Activated CD4-positive, alpha-beta T cell treated with anti-CD3 and anti-CD28 coated beads, Interleukin-2, Interleukin-6, amounts not matched to agents 100 ng/mL and 50 ng/mL, durations not matched to agents 16 hours and 8 hours (primary cell): Measurements from ENCODE around the gene UBR3.
"Not testable (repeated sequence)": the region's sequence is repeated elsewhere in the genome, so short reads cannot be mapped to it uniquely, and the experiment has no call there.

Source experiments
- DNase-seq: peaks from one replicate; pipeline ENCODE4 v3.0.0-alpha.2; 2020

Gene UBR3

DNA sequence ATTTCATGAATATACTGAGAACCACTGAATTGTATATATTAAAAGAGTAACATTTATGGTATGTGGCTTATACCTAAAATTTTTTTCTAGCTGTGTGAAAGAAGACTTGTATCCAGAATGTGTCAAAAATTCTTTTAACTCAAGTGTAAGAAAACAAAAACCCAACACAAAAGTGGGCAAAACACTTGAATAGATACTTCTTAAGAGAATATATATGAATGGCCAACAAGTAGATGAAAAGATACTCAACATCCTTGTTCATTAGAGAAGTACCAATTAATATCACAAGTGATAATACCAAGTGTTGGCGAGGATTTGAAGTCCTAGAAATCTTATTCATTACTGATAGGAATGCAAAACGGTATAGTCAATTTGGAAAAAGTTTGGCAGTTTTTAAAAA lies 243.5 kb downstream of the UBR3 start:
- DNase-seq = no peak

DNA sequence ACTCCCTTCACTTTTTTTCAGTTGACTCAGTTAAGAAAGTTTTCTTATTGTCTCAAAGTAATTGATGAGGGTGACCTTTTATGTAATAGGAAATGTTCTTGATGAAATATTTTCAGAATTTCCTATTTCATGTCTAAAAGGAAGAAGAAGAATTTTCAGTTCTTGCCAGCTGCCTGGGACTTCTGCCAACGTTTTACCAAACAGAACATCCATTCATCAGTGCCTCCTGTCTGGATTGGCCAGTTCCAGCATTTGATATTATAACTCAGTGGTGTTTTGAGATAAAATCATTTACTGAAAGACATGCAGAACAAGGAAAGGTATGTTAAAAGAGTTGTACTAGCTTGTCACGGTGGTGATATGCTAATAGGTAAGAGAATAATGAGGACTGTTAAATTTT lies 246.0 kb downstream of the UBR3 start:
- no peak for DNase-seq

DNA sequence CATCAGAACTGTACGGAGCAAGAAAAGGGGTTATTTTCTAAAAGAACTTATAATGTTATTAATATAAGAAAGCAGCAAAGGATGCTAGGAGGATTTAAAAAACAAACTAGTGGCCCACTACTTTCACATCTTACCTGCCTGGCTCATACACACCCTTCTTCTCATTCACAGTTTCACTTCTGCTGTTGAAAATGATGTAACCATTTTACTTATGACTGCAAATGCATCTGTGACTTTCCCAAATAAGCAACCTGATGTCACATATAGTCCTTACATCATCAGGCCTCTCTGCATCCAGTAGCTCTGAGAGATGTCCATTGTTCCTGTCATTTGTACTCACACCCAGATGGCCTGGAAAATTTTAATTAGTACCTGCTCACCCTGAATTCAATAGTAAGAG lies 248.9 kb downstream of the UBR3 start:
- DNase-seq = no peak

DNA sequence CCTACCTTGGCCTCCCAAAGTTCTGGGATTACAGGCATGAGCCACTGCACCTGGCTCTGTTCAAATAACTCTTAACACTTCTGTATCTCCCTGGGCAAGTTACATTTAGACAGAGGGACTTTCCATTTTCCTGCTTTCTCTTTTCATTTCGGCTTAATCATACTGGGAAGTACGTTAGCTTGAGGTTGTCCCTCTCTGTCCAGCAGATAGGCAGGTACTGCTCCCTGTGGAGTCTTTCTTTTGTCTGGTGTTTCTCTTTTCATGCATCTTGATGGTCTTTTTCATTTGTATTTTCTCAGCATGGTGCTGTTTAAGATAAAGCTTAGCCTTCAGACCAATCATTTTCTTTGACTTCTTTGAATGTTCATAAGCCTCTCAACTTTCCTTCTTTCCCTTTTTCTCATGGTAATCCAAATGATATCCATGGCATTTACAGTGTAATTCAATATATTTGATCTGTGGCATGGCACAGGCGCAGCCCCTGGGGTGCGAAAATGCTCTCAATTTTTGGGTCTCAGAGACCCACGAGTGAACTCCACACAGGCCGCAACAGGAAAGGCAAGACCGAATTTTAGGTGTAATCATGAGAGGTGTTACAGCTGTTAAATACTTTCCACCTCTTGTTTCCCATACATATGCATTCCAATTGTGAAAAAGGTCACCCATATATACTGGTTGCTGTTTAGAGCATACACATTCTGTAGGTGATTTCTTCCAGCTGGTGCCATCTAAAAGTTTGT lies 250.7 kb downstream of the UBR3 start:
- DNase-seq = no peak

DNA sequence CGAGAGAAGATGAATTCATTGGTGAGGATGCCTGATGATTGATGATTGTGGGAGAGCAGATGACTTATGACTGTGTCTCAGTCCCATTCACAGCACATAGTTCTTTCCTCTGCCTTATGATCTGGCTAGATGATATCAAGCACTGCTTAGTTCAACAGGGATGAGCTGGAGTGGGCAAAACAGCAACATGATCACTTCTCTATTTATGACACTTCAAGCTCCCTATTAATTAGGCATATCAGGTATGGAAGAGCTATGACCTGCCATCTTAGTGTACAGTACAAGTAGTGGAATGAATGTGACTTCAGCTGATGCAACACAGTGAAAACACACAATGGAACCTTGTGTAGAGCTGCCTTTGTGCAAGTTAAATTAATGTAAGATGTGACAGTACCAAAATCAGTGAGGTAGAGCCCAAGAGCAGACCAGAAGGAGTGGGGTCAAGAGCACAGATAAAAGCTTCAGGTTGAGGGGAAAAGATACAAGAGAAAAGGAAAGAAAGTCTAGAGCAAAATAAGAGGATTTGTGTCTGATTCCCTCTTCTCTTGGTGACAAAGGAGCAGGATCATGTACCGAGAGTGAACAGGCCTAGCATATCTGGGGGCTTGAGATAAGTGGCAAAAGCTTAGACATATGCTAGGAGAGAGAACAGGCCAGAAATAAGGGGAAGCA lies 257.7 kb downstream of the UBR3 start:
- DNase-seq = no peak

DNA sequence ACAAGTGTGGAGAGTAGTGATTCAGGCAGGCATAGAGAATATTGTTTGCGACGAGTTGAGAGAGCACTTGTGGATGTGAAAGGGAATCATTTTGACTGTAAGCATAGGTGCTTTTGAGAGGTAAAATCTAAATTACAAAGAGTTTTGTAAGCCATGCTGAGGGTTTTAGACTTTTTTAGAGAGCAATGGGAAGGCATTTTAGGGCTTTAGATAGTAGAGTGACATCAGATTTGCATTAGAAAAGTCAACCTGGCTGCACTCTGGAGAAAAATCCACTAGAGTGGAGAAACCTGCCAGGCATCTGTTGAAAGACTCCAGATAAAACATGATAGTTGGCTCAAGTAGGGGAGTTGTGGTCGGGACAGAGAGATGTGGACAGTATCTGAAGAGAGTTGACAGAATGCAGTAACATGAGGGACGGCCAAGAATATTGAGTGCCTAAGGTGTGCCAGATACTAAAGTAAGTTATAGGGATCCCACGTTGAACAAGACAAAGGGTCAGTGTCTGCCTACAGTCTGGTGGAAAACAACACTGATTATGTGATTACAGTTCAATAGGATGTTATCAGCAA lies 258.9 kb downstream of the UBR3 start:
- no peak for DNase-seq

DNA sequence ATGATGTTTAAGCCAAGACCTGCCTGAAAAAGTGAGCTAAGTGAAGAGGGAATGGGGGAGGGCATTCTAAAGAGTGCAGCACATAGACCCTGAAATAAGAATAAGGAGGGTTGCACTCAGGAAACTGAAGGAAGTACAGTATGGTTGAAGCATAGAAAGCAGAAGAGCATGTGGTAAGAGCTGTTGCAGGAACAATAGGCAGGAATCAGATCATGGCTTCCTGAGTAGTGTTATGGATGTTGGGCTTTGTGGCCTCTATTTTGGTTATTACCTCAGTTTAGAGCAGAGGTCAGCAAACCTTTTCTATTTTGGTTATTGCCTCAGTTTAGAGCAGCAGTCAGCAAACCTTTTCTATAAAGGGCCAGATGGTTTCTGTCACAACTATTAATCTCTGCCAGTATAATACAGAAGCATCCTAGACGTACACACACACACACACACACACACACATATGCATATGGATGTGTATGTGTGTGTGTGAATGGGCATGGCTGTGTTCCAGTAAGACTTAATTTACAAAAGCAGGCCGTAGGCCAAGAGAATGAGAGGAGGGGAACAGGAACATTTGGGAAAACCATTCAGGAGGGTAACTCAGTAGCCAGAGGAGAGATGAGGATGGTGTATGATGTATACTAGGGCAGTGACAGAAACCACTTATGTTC lies 259.6 kb downstream of the UBR3 start:
- DNase-seq = no peak

DNA sequence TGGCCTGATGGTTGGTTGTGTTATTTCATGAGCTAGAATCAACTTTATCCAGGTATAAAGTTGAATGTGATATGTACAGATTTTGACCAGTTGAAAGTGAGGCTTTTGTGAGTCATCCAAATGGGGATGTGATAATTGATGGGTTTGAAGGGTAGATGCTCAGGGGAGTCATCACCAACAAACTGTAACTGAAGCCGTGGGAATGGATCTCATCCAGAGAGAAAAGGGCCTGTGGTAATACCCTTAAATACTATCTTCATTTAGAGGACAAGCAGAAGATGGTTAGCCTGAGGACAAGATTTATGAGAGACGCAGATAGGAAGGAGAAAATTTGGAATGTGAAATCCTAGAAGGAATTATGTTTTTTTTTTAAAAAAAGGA lies 260.1 kb downstream of the UBR3 start:
- no peak for DNase-seq

DNA sequence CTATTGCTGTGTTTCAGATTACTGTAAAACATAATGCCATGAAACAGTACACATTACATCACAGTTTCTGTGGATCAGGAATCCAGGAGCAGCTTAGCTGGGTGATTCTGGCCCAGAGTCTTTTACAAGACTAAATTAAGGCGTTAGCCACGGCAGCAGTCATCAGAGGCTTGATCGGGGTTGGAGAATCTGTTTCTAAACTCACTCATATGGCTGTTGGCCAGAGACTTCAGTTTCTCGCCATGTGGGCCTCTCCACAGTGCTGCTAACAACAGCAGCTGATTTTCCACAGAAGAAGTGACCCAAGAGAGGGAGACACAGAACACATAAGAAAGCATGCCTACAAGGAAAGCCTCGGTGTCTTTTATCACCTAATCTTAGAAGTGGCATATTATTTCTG lies 261.5 kb downstream of the UBR3 start:
- DNase-seq = no peak

DNA sequence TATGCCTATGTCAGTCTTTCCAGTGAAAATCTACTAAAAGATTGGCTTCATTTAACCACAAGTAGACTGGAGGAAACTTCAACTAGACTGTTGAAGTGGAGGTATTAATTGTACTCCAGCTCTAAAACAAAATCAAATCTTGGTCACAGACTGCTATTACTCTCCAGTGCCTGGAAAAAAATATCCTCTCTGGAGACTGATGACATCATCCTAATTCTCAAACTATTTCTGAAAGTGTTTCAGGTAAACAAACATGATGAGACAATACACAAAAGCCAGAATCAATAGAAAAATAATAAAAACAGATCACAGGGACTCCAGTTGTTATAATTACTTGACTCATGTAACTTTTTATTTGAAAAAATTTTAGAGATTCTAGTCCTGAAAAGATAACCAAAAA lies 263.0 kb downstream of the UBR3 start:
- DNase-seq = no peak

DNA sequence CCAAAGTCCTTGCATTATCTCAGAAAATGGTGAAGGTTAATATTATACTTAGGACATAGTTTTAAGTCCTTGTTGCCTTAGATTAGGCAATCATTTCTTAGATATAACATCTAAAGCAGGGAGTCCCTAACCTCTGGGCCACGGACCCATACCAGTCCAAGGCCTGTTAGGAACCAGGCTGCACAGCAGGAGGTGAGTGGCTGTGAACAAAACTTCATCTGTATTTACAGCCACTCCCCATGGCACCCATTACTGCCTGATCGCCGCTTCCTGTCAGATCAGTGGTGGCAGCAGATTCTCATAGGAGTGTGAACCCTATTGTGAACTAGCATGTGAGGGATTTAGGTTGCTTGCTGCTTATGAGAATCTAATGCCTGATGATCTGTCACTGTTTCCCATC lies 264.2 kb downstream of the UBR3 start:
- DNase-seq = no peak

DNA sequence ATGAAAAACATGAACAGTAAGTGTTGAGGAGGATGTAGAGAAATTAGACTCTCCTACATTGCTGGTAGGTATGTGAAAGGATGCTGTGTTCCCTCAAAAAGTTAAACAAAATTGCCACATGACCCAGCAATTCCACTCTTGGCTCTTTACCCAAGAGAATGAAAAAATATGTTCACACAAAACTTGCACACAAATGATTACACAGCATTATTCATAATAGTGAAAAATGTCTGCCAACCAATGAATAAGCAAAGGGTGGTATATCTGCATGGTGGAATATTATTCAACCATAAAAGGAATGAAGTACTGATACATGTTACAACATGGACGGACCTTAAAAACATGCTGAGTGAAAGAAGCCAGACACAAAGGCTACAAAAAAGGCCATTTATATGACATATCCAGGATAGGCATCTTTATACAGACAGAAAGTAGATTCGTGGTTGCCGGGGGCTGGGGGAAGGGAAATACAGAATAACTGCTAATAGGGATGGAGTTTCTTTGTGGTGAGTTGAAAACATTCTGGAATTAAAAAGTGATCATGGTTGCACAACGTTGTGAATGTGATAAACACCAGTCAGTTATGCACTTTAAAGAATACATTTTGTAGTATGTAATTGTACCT lies 265.3 kb downstream of the UBR3 start:
- no peak for DNase-seq

DNA sequence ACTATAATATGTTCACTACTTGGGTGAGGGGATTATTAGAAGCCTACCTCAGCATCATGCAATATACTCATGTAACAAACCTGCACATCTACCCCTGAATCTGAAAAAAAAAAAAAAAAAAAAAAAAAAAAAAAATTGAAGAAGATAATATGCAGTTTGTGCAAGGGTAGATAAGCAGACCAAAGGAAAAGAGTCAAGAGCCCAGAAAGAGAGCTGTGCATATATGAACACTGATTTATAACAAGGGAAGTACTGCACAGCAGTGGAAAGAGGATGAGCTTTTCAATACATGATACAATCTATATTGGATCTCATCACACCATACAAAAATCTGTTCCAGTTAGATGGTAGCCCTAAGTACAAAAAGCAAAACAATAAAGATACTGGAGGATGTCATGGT lies 268.1 kb downstream of the UBR3 start:
- no peak for DNase-seq

DNA sequence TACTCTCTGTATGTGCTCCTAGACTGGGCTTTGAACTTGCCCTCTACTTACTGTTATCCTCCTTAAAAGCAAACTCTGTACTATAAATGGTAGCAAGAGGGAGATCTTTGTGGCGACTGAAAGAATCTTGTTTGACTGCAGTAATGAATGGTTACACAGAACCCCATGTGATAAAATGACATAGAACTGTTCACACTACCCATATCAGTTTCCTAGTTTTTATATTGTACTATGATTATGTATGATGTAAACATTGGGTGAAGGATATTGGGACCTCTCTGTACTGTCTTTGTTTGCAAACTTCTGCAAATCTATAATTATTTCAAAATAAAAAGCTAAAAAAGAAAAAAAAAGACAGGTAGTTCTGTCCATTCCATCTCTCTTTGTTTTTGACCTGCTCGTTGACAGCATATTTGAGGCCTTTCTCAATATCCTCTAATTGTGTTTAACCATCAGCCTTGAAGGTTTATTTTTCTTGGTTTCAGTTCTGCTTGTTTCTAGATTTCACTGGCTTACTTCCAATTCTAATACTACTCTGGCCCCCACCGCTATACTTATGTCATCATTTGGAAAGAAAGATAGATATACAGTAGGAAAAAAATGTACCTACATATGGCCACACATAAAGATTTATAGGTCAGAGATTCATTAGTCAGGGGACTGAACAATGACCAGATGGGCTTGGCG lies 271.5 kb downstream of the UBR3 start:
- DNase-seq = no peak

DNA sequence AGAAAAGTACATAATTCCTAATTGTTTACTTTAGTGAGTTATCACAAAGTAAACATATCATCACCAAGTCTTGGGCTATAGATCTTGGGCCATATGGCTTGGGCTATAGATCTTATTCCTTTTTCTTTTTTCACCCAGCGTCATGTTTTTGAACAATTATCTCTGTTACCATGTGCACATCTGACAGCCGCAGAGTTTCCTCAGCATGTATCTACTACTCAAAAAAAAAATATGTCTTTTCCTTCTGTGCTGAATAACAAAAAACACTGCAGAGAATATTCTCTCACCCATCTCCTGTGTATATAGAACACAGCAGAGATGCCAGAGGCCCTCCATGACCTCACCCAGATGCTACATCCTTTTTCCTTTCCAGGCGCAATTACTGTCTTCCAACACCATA lies 274.5 kb downstream of the UBR3 start:
- no peak for DNase-seq

DNA sequence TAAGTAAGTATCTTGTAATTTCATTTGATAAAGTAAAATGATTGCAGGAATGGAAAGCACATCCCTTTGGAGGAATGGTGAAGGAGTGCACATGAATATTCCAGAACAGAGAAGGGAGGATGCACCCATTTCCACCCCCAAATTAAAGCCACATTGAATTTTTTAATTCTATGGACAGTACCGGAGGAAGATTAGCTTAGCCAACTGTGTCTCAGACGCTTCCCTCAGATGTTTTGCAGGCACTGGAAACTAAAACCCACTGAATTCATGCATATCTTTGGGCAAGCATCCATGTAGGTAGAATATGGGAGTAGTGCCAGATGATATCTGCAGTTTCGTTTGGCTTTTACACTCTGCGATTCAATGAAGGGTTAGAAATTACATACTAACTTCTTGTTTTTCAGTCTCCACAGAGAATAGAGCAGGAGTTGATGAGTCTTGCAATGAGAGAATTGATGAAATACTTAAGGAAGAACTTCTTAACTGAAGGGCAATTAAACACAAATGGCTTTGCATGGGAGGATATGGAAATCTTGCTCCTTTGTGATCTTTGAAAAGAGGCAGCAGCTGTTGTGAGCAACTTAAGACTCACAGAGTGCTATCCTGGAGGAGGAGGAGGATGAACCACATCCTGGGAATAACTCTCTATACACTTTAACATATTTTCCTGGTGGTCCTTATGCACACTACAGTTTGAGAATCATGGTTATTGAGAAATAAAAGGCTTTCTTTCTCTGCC lies 279.0 kb downstream of the UBR3 start:
- DNase-seq = no peak

DNA sequence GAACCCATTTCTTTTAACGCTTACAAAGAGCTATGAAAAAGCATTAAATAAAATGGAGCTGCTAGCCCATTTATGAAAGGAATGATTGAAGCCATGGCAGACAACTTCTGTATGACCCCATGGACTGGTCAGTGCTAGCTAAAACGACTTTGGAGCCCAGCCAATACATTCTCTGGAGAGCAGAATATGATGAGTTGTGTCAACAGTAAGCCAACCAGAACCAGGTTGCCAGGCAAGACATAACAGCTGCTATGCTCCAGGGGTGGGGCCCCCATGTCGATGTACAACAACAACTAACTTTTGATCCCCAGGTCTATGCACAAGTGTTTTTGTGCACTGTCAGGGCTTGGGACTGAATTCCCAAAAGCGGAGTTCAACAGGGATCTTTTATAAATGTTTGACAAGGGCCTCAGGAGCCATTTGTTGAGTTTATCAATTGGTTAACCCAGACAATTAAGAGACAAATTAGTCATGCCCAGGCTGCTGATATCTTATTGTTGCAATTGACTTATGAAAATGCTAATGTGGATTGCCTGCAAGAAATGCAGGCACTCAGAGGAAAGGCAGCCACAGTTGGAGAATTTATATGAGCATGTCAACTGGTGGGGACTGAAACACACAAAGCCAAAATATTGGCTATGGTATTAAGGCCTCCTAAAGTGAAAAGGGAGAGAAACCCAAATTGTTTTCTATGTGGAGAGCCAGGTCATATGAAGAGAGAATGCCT lies 286.1 kb downstream of the UBR3 start:
- no peak for DNase-seq

DNA sequence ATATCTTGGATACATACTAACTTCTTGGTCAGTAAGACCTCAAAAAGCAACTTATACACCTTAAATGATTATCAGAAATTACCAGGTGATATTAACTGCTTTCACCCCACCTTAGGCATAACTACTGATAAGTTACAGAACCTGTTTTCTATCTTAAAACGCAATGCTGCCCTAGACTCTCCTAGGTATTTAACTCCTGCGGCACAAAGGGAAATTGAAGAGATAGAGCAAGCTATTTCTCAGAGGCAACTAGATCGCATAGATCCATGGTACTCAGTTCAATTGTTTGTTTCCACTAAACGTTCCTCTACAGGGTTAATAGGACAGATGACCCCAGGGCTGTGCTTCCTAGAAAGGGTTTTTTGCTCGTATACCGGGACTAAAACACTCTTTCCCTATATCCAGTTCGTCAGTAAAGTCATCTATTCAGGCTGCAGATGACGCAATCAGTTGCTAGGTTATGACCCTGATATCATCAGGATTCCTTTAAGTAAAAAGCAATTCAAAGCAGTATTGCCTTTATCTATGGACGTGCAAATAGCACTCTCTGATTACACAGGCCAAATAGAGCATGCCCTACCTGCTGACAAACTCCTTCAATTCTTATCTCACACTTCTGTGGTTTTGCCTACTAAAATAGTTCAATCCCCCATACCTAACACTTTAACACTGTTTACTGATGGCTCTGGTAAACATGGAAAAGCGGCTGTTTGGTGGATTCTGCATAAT lies 288.4 kb downstream of the UBR3 start:
- DNase-seq = no peak

DNA sequence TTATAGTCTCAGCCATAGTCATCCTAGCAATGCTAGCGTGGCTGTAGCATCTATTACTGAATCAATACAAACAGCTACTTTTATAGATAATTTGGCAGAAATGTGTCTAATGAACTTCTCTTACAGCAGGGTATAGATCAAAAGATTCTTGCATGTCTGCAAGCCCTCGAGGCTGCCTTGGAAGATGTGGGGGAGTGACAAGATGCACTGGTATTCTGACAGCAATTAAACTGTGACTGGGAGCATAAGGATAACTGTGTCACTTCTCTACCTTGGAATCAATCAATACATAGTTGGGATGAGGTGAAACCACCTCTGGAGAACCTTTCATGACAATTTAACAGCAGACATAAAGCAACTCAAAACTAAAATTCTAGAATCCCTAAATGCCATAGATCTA lies 291.4 kb downstream of the UBR3 start:
- no peak for DNase-seq

DNA sequence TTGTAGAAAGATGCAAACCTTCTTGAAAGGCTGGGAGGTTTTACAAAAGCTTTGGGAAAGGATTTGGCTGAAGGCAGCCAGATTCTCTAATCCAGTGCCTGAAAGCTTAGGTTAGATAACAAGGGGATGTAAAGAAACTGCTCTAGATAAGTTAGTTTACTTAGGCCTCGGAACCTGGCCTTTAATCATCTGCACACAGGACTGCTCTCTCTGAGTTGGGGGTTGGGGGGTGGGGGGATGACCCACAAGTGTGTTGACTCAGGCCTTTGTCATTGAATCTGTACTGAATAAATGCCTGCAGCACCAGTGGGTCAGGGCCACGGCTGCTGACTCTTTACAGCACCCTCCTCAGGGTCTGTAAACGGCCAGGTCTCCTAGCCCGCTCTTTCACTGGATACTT lies 292.1 kb downstream of the UBR3 start:
- DNase-seq = not testable (repeated sequence)

DNA sequence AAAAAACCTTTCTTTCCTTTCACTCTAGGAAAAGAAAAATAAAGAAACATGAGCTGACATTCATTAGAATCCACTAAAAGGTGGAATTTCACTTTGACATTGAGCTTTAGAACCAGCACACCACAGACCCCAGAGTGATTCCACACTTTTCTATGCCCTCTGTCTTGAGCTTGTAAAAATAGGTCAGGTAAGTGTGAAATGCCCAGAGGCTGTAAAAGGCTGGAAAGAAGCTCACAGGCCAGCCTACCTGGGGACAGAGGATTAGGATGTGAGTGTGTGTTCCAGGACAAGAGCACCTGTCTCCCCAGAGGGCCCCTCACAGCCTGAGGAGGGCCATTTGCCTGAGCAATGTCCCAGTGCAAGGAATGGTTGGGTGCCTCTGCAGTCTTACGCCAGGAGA lies 294.4 kb downstream of the UBR3 start:
- DNase-seq = no peak
